ENCODE results near the gene RPL3. TPM values are rescaled to one million over a fixed set of nuclear protein-coding genes. Genes with fewer than 3 reads are reported as not detected.
A peak's percentile ranks its signal among the peaks of the same experiment; 100 is the strongest.

RPL3 gene
- total RNA-seq (2021) (1,117 and 1,141 TPM in 2 replicates), Bru-seq, nascent RNA (percentile 99 among the genes with signal in this experiment), BruChase-seq, experiment 1, labeled RNA remaining after a 2-hour chase (percentile 96 among the genes with signal in this experiment), BruChase-seq, experiment 2, labeled RNA remaining after a 6-hour chase (percentile 98 among the genes with signal in this experiment)
- long read RNA-seq, transcript RPL3-210 (2 exons, 616 nt): minor isoform, 6 of 2,073 reads
- long read RNA-seq, transcript RPL3-201 (10 exons, 1,442 nt): major isoform, 1,881 of 2,073 reads
- long read RNA-seq, transcript RPL3-202 (9 exons, 1,289 nt): minor isoform, 69 of 2,073 reads
- long read RNA-seq, partial matches to known transcripts: 44 of 2,073 reads
- long read RNA-seq, other reads (novel, unspliced or antisense): 72 of 2,073 reads

DNA sequence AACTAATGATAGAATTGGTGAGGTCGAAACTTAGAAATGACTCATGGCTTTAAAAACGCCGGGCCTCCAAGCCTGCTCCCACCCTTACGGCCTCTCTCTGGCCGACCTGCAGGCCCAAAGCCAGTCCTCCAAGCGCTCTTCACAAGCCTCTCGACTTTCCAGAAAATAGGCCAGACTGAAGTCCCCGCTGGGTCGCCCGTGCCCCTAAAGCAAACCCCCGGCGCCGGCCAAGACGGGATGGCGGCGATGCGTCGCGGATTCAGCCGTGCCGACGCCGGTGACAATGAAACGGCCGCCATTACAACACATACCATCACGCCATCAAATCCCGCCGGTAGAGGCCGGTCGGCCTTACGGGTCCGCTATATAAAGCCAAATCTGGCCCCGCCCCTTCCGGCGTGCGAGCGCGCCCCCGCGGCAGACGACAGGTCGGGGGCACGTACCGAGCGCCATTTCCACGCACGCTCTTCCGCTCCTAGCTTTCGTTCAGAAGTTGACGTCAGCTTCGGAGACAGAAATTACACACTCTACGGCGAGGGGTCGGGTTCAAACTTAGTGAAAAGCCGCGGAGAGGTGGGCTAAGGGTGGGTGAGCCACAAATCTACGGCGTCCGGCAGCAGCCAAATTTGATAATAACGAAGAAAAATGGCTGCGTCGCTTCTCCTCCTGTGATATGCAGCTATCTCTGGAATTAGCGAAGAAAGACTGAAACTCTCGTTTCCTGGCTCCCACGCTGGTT, at the start of gene RPL3:
RPL3 (minus strand) TSS at position 340 of the 739 bp plus-strand sequence; CDS start at position 314, 26 bp downstream.
- TF ChIP-seq, protein P1, sequence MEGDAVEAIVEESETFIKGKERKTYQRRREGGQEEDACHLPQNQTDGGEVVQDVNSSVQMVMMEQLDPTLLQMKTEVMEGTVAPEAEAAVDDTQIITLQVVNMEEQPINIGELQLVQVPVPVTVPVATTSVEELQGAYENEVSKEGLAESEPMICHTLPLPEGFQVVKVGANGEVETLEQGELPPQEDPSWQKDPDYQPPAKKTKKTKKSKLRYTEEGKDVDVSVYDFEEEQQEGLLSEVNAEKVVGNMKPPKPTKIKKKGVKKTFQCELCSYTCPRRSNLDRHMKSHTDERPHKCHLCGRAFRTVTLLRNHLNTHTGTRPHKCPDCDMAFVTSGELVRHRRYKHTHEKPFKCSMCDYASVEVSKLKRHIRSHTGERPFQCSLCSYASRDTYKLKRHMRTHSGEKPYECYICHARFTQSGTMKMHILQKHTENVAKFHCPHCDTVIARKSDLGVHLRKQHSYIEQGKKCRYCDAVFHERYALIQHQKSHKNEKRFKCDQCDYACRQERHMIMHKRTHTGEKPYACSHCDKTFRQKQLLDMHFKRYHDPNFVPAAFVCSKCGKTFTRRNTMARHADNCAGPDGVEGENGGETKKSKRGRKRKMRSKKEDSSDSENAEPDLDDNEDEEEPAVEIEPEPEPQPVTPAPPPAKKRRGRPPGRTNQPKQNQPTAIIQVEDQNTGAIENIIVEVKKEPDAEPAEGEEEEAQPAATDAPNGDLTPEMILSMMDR (conservative IDR thresholded peaks at IDR 0.05; ENCODE audit: low read depth, low read length): 0 out of 2 replicates have a peak, but pooled peaks have one; percentile 18
- no peak for TF ChIP-seq EZH2 (IDR thresholded peaks at IDR 0.05; ENCODE audit: borderline replicate concordance, low read depth, low read length, poor library complexity, severe bottlenecking)
- no peaks in the 10 kb centered on the region for H3K9me3 ChIP-seq (ENCODE audit: low read depth, low read length, poor library complexity, severe bottlenecking)
- H3K36me3 ChIP-seq (ENCODE audit: insufficient read depth, low read length, poor library complexity, severe bottlenecking): peaks cover 45% of the 10 kb centered on the region
- peaks cover 30% of the 10 kb centered on the region for H3K4me1 ChIP-seq (ENCODE audit: insufficient read depth, low read length, poor library complexity, severe bottlenecking)
- no peaks in the 10 kb centered on the region for H3K27me3 ChIP-seq (replicated peaks; ENCODE audit: insufficient read depth, low read depth, low read length, poor library complexity)
- intact Hi-C loops (cut with micrococcal nuclease; ENCODE audit: unreplicated experiment): loop anchor here (5.0 to 10.0 kb wide), 2 partner anchors 208 to 315 kb away; no protein-coding TSS in a partner anchor
- H3K4me3 ChIP-seq (ENCODE audit: low read depth, low read length, poor library complexity, severe bottlenecking): peak within 1 kb of the TSS; percentile 87
- H3K27ac ChIP-seq (ENCODE audit: low read depth, low read length, poor library complexity, severe bottlenecking): peak within 1 kb of the TSS; percentile 98
- ChIA-PET CTCF (interaction anchor here (0.6 to 1.7 kb wide), 7 partner anchors 8 to 550 kb away, joined by 3 to 6 read pairs (median 4); no protein-coding TSS in a partner anchor), POLR2A (ENCODE audit: low non-redundant PET) (interaction anchor here (0.6 to 1.6 kb wide), 17 partner anchors 10 to 706 kb away, joined by 3 to 10 read pairs (median 3); partner anchors contain the start of genes ATF4, CBX7 and SYNGR1)
- no TSS peak for BruUV-seq (replicated peaks)
- peak; percentile 100 for DNase-seq (ENCODE audit: low spot score)

DNA sequence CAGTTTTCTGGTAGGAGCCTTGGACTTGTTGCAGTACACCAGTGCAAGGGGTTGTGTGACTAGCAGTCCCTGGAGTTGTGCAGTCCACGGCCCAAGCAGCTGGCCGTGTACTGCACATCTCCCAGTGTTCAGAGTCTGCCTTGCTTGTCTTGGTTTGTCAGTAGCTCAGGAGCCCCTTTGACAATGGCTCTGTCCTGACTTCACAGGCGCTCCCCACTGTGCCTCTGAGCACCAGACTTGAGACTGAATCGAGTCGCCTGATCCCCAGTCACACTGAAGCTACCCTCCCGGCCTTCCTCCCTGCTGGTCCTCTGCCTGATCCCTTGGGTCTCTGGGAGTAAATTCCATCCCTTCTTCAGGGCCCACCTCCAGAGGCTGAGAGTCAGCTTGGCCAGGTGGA, 49.8 kb upstream of the RPL3 start:
- Histone ChIP-seq H3K36me3 (ENCODE audit: insufficient read depth, low read length, poor library complexity, severe bottlenecking) (no peaks in the 10 kb centered on the region), H3K4me1 (ENCODE audit: insufficient read depth, low read length, poor library complexity, severe bottlenecking) (peaks cover 11% of the 10 kb centered on the region), H3K9me3 (ENCODE audit: low read depth, low read length, poor library complexity, severe bottlenecking) (peaks cover 4% of the 10 kb centered on the region), H3K4me3 (ENCODE audit: low read depth, low read length, poor library complexity, severe bottlenecking) (no peak overlapping the region), H3K27me3 (replicated peaks; ENCODE audit: insufficient read depth, low read depth, low read length, poor library complexity) (no peaks in the 10 kb centered on the region), H3K27ac (ENCODE audit: low read depth, low read length, poor library complexity, severe bottlenecking) (peak overlapping the region; percentile 57)
- ChIA-PET POLR2A (ENCODE audit: low non-redundant PET) (no interaction called here), CTCF (no interaction called here)
- DNase-seq (ENCODE audit: low spot score): no peak
- intact Hi-C loops (cut with micrococcal nuclease; ENCODE audit: unreplicated experiment): no loop called here
- BruUV-seq (replicated peaks): no TSS peak
- no peak for TF ChIP-seq EZH2 (IDR thresholded peaks at IDR 0.05; ENCODE audit: borderline replicate concordance, low read depth, low read length, poor library complexity, severe bottlenecking)
- TF ChIP-seq, protein P1 (conservative IDR thresholded peaks at IDR 0.05; ENCODE audit: low read depth, low read length): no peak

DNA sequence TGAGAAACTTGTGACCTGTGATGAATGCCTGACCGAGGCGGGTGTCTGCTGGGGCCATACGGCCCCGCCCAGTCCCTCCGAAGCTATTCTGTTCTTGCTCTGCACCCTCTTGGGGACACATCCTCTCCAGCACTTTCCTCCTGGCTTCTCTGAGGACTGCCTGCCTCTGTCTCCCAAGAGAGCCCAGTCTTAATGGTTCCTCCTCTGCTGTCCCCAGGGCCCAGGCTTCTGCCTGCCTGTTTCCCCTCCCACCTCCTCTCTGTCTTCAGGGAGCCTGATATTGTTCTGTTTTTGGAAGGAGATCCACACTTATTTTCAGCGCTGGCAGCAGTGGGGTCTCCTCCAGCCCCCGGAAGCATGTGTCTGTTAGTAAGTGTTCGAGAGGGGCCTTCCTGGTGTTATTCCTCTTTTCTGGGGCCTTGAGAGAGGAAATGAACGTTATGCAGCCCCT, 49.1 kb upstream of the RPL3 start:
- CTCF ChIA-PET: no interaction called here
- intact Hi-C loops (cut with micrococcal nuclease; ENCODE audit: unreplicated experiment): no loop called here
- POLR2A ChIA-PET (ENCODE audit: low non-redundant PET): no interaction called here
- Histone ChIP-seq H3K27ac (ENCODE audit: low read depth, low read length, poor library complexity, severe bottlenecking) (peak overlapping the region; percentile 57), H3K4me1 (ENCODE audit: insufficient read depth, low read length, poor library complexity, severe bottlenecking) (peaks cover 16% of the 10 kb centered on the region), H3K27me3 (replicated peaks; ENCODE audit: insufficient read depth, low read depth, low read length, poor library complexity) (no peaks in the 10 kb centered on the region), H3K9me3 (ENCODE audit: low read depth, low read length, poor library complexity, severe bottlenecking) (peaks cover 4% of the 10 kb centered on the region), H3K4me3 (ENCODE audit: low read depth, low read length, poor library complexity, severe bottlenecking) (no peak overlapping the region), H3K36me3 (ENCODE audit: insufficient read depth, low read length, poor library complexity, severe bottlenecking) (no peaks in the 10 kb centered on the region)
- no TSS peak for BruUV-seq (replicated peaks)
- no peak for TF ChIP-seq EZH2 (IDR thresholded peaks at IDR 0.05; ENCODE audit: borderline replicate concordance, low read depth, low read length, poor library complexity, severe bottlenecking)
- TF ChIP-seq, protein P1 (conservative IDR thresholded peaks at IDR 0.05; ENCODE audit: low read depth, low read length): no peak
- DNase-seq (ENCODE audit: low spot score): no peak

Measured in A673 (cell line).